Brain microvascular endothelial cell (primary cell): ENCODE results near the gene GUCY1B1.

Source experiments
- DNase-seq: peaks from one replicate; pipeline ENCODE4 v3.0.0-alpha.2; 2020
- H3K27ac ChIP-seq: fragments of 250-450 bp; sonication (Bioruptor Pico); 2 replicates; pipeline ENCODE4 v1.5.1; 2020; ENCODE audit warnings: mild to moderate bottlenecking, moderate library complexity
- H3K27me3 ChIP-seq: fragments of 250-450 bp; sonication (Bioruptor Pico); replicated peaks from 2 replicates; pipeline ENCODE4 v1.5.1; 2020; ENCODE audit warnings: mild to moderate bottlenecking
- H3K36me3 ChIP-seq: fragments of 250-450 bp; sonication (Bioruptor Pico); replicated peaks from 2 replicates; pipeline ENCODE4 v1.5.1; 2020; ENCODE audit warnings: mild to moderate bottlenecking
- H3K4me3 ChIP-seq: 2 replicates; pipeline ENCODE4 v1.5.1; 2011; ENCODE audit warnings: low read depth, mild to moderate bottlenecking, control low read depth, low read length, moderate library complexity
- in situ Hi-C: cut with HindIII; loops from 2 replicates; pipeline ENCODE4 v1.10.0; 2017; ENCODE audit warnings: low sequenced_read_pairs, low pct_ligation_motif_present
- TF ChIP-seq, protein P1 (sequence below): IDR thresholded peaks from 2 replicates; pipeline ENCODE4 v1.5.1; 2011; ENCODE audit warnings: low read depth, mild to moderate bottlenecking, moderate library complexity, low read length, control low read depth, inconsistent platforms; ENCODE audit errors: missing control alignments

GUCY1B1 gene

DNA sequence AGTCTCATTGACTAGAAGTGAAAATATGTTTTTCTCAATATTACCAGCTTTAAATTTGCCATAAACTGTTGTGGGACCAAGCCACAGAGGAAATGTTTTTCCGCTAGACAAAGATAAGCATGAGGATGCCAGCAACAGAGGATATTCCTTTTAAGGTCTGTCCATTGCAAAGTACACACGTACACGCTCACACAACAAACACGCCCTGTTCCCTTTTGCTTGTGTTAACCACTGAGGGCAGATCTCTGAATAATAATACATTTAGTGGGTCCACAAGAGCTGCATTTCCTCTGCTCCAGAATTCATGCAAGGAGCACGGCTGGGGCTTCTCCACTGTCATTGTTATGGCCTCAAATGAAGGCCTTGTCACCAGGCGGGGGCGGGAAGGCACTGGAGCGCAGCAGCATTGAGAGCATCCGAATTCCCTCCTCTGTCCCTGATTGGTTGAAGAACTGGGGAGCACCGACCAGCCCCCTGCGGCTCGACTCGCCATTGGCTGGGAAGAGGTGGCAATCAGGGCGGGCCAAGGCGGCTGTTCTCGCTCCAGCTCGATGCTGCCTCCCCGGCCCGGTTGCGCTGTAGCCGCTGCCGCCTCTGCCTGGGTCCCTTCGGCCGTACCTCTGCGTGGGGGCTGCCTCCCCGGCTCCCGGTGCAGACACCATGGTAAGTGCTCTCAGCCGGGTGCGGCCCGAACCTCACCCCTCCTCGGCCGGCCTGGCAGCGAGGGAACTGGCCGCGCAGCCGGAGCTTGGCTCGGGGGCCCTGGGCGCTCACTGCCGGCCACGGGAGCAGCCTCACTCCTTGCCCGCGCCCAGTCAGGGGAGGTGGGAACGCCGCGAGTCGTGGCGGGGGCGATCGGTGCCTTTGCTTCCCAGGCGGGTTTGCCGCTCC is at the start of gene GUCY1B1:
Gene GUCY1B1 (plus strand): TSS at position 541 of the 891 bp plus-strand sequence. CDS start 120 bp downstream, at position 661.
- peak within 1 kb of the TSS; percentile 66 for H3K4me3 ChIP-seq
- H3K27me3 ChIP-seq: no peaks in the 10 kb centered on the region
- no peaks in the 10 kb centered on the region for H3K36me3 ChIP-seq
- TF ChIP-seq, protein P1, sequence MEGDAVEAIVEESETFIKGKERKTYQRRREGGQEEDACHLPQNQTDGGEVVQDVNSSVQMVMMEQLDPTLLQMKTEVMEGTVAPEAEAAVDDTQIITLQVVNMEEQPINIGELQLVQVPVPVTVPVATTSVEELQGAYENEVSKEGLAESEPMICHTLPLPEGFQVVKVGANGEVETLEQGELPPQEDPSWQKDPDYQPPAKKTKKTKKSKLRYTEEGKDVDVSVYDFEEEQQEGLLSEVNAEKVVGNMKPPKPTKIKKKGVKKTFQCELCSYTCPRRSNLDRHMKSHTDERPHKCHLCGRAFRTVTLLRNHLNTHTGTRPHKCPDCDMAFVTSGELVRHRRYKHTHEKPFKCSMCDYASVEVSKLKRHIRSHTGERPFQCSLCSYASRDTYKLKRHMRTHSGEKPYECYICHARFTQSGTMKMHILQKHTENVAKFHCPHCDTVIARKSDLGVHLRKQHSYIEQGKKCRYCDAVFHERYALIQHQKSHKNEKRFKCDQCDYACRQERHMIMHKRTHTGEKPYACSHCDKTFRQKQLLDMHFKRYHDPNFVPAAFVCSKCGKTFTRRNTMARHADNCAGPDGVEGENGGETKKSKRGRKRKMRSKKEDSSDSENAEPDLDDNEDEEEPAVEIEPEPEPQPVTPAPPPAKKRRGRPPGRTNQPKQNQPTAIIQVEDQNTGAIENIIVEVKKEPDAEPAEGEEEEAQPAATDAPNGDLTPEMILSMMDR: peak; percentile 52
- DNase-seq: peak; percentile 94
- H3K27ac ChIP-seq: no peak within 1 kb of the TSS
- in situ Hi-C loops: no loop called here

DNA sequence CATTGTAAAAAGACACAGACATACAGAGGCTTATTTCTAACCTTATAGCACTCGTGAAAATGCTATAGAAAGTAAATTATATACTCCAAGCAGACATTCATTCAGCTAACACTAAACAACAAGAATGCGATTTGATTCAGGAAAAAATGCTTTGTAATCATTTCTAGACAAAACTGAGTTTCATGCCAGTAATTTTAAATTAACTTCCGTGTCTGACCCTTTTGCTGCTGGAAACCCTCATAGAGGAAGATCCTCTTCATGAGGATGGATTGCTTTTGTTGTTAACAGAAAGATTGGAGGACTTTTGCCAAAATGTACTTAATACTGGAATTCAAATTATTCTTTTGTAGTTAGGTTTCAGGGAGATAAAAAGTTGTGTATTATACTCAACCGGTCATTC is 48.9 kb upstream of the GUCY1B1 start:
- Histone ChIP-seq H3K27ac (no peak overlapping the region), H3K36me3 (no peaks in the 10 kb centered on the region), H3K27me3 (no peaks in the 10 kb centered on the region), H3K4me3 (no peak overlapping the region)
- no peak for DNase-seq
- TF ChIP-seq, protein P1: no peak
- in situ Hi-C loops: no loop called here

DNA sequence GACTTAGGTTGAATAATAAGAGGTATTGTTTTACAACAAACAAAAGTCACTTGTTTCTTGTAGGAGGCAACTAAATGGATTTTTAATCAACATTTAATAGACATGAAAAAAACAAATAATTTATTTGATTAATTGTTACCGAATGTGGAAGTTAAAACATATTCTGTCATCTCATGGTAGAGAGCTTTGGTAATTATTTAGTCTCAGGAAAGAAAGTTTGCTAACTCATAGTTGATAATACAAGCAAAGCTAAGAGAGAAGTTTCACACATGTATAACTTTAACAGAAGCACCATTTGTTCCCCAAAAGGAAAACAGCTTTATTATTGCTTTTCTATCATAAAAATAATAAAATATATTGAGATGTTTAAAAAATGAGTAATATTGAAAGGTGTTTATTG is 47.3 kb upstream of the GUCY1B1 start:
- Histone ChIP-seq H3K27ac (no peak overlapping the region), H3K4me3 (no peak overlapping the region), H3K27me3 (no peaks in the 10 kb centered on the region), H3K36me3 (no peaks in the 10 kb centered on the region)
- in situ Hi-C loops: no loop called here
- DNase-seq: no peak
- TF ChIP-seq, protein P1: no peak

DNA sequence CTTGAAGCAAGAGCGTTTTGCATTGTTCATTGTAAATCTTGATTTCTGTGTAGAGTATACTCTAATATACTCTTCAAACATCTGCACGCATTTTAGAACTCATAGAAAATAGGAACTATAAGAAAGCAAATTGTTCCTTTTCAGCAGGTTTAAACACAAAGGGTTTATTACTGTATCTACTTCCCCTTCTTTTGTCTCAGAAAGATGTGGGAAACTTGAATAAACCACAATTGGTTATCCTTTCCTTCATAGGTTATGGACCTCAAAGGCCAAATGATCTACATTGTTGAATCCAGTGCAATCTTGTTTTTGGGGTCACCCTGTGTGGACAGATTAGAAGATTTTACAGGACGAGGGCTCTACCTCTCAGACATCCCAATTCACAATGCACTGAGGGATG is 46.0 kb upstream of the GUCY1B1 start:
- DNase-seq: no peak
- in situ Hi-C loops: no loop called here
- Histone ChIP-seq H3K4me3 (no peak overlapping the region), H3K27ac (no peak overlapping the region), H3K27me3 (no peaks in the 10 kb centered on the region), H3K36me3 (no peaks in the 10 kb centered on the region)
- TF ChIP-seq, protein P1: no peak

DNA sequence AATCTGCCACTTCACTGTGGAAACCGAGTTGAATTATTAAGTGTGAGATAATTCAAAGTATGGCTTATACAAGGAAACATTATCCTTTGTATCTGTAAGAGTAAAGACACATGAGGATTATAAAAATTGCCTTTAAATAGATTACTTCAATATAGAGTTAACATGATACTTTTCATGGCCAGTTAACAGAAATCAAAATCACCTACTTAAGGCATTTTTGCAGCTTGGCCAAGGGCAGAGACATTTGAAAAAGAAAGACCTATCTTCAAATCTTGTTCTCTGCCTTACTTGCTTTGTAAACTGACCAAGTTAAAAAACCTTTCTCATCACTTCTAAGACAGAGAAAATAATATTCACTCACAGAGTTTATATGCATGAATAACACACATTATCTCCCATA is 44.9 kb upstream of the GUCY1B1 start:
- in situ Hi-C loops: no loop called here
- no peaks in the 10 kb centered on the region for H3K27me3 ChIP-seq
- H3K27ac ChIP-seq: no peak overlapping the region
- DNase-seq: no peak
- no peaks in the 10 kb centered on the region for H3K36me3 ChIP-seq
- no peak overlapping the region for H3K4me3 ChIP-seq
- TF ChIP-seq, protein P1: no peak
